Progenitor cell of endocrine pancreas (in vitro differentiated cells): ENCODE results near the gene MAD1L1. TPM values are rescaled to one million over a fixed set of nuclear protein-coding genes. Genes with fewer than 3 reads are reported as not detected.

Experiments
- DNase-seq: peaks from one replicate; pipeline ENCODE4 v3.0.0; 2021; ENCODE audit warnings: low spot score; ENCODE audit not compliant: unreplicated experiment
- H3K27ac Mint-ChIP-seq: 2 replicates; pipeline ENCODE4 v1.8.0; 2021; ENCODE audit warnings: mild to moderate bottlenecking, moderate library complexity, mixed read lengths
- H3K27me3 Mint-ChIP-seq: 2 replicates; pipeline ENCODE4 v1.8.0; 2021; ENCODE audit warnings: mixed read lengths
- H3K36me3 Mint-ChIP-seq: 2 replicates; pipeline ENCODE4 v1.8.0; 2022; ENCODE audit warnings: mixed read lengths; ENCODE audit not compliant: insufficient read depth
- H3K4me1 Mint-ChIP-seq: 2 replicates; pipeline ENCODE4 v1.8.0; 2021; ENCODE audit warnings: low read depth, mixed read lengths
- H3K4me3 Mint-ChIP-seq: 2 replicates; pipeline ENCODE4 v1.8.0; 2021; ENCODE audit warnings: low read depth, mild to moderate bottlenecking, moderate library complexity, mixed read lengths
- H3K9me3 Mint-ChIP-seq: 2 replicates; pipeline ENCODE4 v1.8.0; 2021; ENCODE audit warnings: low read depth, mixed read lengths
- total RNA-seq: library from RNA; stranded (reverse); gene quantifications from 2 replicates; pipeline ENCODE4 v1.2.1, GENCODE V29; 2021
- TF ChIP-seq, protein P1 (sequence below): fragments of 200-600 bp; sonication (generic); IDR thresholded peaks from one replicate; pipeline ENCODE4 v1.5.0; 2021; ENCODE audit warnings: antibody characterized with exemption, mild to moderate bottlenecking; ENCODE audit not compliant: unreplicated experiment

Gene MAD1L1
- total RNA-seq, 1 donor from 2014 or later = 49.8 TPM

DNA sequence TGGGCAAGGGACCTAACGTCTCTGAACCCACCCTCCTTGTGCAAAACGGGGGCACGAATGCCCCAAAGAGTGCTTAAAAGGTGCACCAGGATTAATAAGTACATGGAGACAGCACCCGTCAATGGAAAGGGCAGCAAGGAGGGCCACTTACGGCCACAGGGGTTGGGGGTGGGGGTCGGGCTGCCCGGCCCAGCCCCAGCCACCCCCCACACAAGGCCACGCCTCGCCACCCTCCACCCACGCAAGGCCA, 213.4 kb downstream of the MAD1L1 start:
- Mint-ChIP-seq H3K4me1 (peaks cover 23% of the 10 kb centered on the region), H3K36me3 (peaks cover 4% of the 10 kb centered on the region), H3K27me3 (no peaks in the 10 kb centered on the region), H3K4me3 (no peak overlapping the region), H3K9me3 (peaks cover 4% of the 10 kb centered on the region), H3K27ac (no peak overlapping the region)
- TF ChIP-seq, protein P1, sequence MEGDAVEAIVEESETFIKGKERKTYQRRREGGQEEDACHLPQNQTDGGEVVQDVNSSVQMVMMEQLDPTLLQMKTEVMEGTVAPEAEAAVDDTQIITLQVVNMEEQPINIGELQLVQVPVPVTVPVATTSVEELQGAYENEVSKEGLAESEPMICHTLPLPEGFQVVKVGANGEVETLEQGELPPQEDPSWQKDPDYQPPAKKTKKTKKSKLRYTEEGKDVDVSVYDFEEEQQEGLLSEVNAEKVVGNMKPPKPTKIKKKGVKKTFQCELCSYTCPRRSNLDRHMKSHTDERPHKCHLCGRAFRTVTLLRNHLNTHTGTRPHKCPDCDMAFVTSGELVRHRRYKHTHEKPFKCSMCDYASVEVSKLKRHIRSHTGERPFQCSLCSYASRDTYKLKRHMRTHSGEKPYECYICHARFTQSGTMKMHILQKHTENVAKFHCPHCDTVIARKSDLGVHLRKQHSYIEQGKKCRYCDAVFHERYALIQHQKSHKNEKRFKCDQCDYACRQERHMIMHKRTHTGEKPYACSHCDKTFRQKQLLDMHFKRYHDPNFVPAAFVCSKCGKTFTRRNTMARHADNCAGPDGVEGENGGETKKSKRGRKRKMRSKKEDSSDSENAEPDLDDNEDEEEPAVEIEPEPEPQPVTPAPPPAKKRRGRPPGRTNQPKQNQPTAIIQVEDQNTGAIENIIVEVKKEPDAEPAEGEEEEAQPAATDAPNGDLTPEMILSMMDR = no peak
- no peak for DNase-seq

DNA sequence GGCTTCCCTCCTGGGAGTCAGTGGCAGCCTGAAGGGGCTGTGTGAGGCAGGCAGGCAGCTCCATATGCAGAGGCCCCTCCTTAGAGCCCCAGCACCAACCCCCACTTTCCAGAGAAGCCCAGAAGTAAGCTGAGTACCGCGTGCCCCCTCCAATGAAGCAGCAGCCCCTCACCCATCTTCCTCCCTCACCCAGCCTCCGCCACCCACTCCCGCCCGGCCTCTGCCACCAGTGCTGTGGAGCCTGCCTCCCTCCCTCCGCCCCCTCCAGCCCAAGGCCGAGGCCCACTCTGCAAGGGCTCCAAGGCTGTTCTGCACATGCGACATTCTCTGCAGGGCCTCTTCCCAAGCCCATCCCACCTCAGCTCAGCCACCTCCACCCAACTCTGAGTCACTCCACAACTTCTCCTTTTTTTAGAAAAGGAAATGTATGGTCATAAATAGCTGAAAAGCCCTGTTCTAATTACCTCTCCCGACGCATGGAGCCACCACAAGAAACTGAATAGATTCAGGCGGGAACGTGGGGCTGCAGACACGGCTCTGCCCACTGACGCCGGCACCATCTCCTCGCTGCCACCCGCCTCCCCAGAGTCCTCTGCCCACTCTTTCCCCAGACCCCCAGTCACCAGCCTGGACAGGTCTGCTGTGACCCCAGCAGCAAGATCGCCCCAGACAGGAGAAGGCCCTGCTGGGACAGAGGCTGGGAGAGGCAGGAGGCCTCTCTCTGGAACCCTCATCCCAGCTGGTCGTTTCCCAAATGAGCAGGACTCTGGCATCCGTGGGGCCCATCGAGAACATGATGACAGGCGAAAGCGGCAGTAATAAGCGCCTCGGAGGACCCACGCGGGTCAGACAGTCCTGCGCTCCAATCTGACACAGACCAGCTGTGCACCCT, 213.9 kb downstream of the MAD1L1 start:
- TF ChIP-seq, protein P1 = no peak
- no peaks in the 10 kb centered on the region for H3K27me3 Mint-ChIP-seq
- no peak for DNase-seq
- H3K27ac Mint-ChIP-seq = peak overlapping the region; percentile 52
- peaks cover 23% of the 10 kb centered on the region for H3K4me1 Mint-ChIP-seq
- H3K4me3 Mint-ChIP-seq = no peak overlapping the region
- no peaks in the 10 kb centered on the region for H3K9me3 Mint-ChIP-seq
- H3K36me3 Mint-ChIP-seq = no peaks in the 10 kb centered on the region

DNA sequence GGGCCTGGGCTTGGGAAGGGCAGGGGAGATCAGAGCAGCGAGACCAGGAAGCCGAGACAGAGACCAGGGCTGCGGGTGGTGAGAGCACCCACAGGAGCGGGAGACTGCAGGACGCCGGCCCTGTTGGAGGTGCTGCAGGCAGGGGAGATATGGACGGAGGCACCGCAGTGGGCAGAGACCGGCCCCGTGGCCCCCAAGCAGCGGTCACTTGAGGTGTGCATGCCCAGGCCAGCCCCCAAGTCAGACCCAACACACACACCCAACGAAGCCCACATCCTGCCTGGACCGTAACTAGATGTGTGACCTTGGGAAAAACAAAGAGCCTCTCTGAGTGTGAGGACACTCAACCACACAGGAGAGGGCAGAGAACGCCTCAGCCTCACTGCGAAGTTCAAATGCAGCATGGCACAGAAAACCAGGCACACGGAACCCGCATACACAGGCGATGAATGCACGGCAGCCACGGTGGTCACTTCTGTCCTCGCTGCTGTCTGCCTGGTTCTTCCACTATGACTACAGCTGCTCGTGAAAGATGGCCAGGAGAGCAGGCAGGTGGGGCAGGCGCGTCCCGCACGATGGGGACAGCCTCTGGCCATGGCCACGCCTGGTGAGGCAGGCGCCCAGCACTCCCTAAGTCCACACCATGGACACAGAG, 214.7 kb downstream of the MAD1L1 start:
- no peak for DNase-seq
- TF ChIP-seq, protein P1 = no peak
- Mint-ChIP-seq H3K27ac (no peak overlapping the region), H3K9me3 (no peaks in the 10 kb centered on the region), H3K36me3 (no peaks in the 10 kb centered on the region), H3K27me3 (no peaks in the 10 kb centered on the region), H3K4me1 (peaks cover 21% of the 10 kb centered on the region), H3K4me3 (no peak overlapping the region)

DNA sequence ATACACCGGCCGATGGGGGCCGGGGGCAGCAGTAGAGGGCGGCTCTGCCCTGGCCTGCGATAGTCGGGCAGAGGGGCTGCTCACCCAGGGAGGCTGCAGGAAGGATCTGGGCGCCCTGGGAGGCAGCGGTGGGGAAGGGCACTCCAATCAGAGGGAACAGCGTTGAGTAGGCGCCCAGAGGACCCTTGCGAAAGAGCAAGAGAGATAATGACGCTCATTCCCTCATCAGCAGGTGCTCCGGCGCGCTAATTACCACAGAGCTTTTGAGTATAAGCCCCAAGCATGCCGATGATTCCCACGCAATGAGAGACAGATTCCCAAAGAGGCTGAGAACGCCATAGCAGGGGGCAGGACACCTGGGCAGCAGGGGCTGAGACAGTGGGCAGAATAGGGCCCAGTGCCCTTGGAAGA, 215.3 kb downstream of the MAD1L1 start:
- H3K36me3 Mint-ChIP-seq = peaks cover 2% of the 10 kb centered on the region
- TF ChIP-seq, protein P1 = no peak
- no peaks in the 10 kb centered on the region for H3K9me3 Mint-ChIP-seq
- no peak overlapping the region for H3K4me3 Mint-ChIP-seq
- no peak for DNase-seq
- H3K27ac Mint-ChIP-seq = peak overlapping the region; percentile 15
- H3K27me3 Mint-ChIP-seq = no peaks in the 10 kb centered on the region
- peaks cover 16% of the 10 kb centered on the region for H3K4me1 Mint-ChIP-seq

DNA sequence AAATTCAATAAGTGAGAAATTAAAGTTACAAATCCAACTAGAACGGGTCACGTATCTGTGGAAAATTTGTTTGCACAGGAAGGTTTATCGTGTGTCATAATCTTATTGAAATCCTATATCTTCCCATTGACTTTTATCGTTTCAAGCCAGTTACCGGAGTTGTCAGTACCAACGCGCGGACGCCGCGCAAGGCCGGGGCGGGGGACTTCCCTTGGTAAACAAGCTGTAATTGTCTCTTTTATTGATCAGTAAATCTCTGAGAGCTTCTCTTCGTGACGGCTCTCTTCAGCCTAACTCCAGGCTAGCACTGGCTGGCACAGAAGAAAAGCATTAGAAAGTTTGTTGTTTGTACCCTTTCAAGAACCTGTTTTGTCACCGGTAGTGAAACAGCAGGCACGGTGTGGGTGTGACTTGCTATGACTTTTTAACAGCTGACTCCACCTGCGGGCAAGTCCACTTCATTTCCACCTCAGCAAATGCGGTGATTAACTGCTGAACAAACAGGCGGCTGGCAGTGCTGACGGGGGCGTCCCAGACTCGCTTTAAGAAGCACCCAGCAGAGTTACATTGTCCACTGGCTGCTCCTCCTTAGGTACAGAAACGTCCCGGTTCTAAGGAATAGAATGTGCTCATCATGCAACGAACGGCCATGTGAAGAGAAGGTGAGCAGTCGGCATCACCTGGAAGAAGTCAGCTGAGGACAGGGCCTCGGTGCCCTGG, 215.8 kb downstream of the MAD1L1 start:
- peak overlapping the region; percentile 15 for H3K27ac Mint-ChIP-seq
- peaks cover 6% of the 10 kb centered on the region for H3K36me3 Mint-ChIP-seq
- TF ChIP-seq, protein P1 = no peak
- H3K9me3 Mint-ChIP-seq = no peaks in the 10 kb centered on the region
- no peak for DNase-seq
- no peaks in the 10 kb centered on the region for H3K27me3 Mint-ChIP-seq
- no peak overlapping the region for H3K4me3 Mint-ChIP-seq
- H3K4me1 Mint-ChIP-seq = peaks cover 16% of the 10 kb centered on the region
